ENCODE data around the gene MED13L.
A peak's percentile ranks its signal among the peaks of the same experiment; 100 is the strongest.

MED13L gene

GRCh38 chr12:116090516-116090915 lies 187.0 kb downstream of the MED13L start:
- DNase-seq (ENCODE audit: low read depth in 2 of 2) = no peak

- DNase-seq (ENCODE audit: low read depth in 2 of 2) = no peak
These were observed 188.4 kb downstream of the MED13L start for GRCh38 chr12:116089080-116089479.

- no peak for DNase-seq (ENCODE audit: low read depth in 2 of 2)
These were observed 189.5 kb downstream of the MED13L start for GRCh38 chr12:116087962-116088361.

- no peak for DNase-seq (ENCODE audit: low read depth in 2 of 2)
These were observed 190.1 kb downstream of the MED13L start for GRCh38 chr12:116087399-116087798.

- DNase-seq (ENCODE audit: low read depth in 2 of 2) = no peak
These were observed 197.1 kb downstream of the MED13L start for GRCh38 chr12:116080415-116080814.

GRCh38 chr12:116078396-116078795 lies 199.1 kb downstream of the MED13L start:
- DNase-seq (ENCODE audit: low read depth in 2 of 2) = no peak

- no peak for DNase-seq (ENCODE audit: low read depth in 2 of 2)
These were observed 200.1 kb downstream of the MED13L start for GRCh38 chr12:116077431-116077830.

GRCh38 chr12:116076399-116076798 lies 201.1 kb downstream of the MED13L start:
- no peak for DNase-seq (ENCODE audit: low read depth in 2 of 2)

- no peak for DNase-seq (ENCODE audit: low read depth in 2 of 2)
These were observed 202.8 kb downstream of the MED13L start for GRCh38 chr12:116074686-116075085.

- no peak for DNase-seq (ENCODE audit: low read depth in 2 of 2)
These were observed 205.8 kb downstream of the MED13L start for GRCh38 chr12:116071555-116072230.

GRCh38 chr12:116070444-116070843 lies 207.0 kb downstream of the MED13L start:
- DNase-seq (ENCODE audit: low read depth in 2 of 2) = no peak

- DNase-seq (ENCODE audit: low read depth in 2 of 2) = no peak
These were observed 207.6 kb downstream of the MED13L start for GRCh38 chr12:116069943-116070342.

- no peak for DNase-seq (ENCODE audit: low read depth in 2 of 2)
These were observed 208.6 kb downstream of the MED13L start for GRCh38 chr12:116068853-116069252.

- no peak for DNase-seq (ENCODE audit: low read depth in 2 of 2)
These were observed 209.1 kb downstream of the MED13L start for GRCh38 chr12:116068371-116068770.

GRCh38 chr12:116067892-116068291 lies 209.6 kb downstream of the MED13L start:
- no peak for DNase-seq (ENCODE audit: low read depth in 2 of 2)

GRCh38 chr12:116066381-116067230 lies 210.9 kb downstream of the MED13L start:
- peak; percentile 15 to 17 for DNase-seq (ENCODE audit: low read depth in 2 of 2)

- no peak for DNase-seq (ENCODE audit: low read depth in 2 of 2)
These were observed 211.9 kb downstream of the MED13L start for GRCh38 chr12:116065606-116066005.

GRCh38 chr12:116064493-116064892 lies 213.0 kb downstream of the MED13L start:
- no peak for DNase-seq (ENCODE audit: low read depth in 2 of 2)

GRCh38 chr12:116062698-116063097 lies 214.8 kb downstream of the MED13L start:
- no peak for DNase-seq (ENCODE audit: low read depth in 2 of 2)

- no peak for DNase-seq (ENCODE audit: low read depth in 2 of 2)
These were observed 216.7 kb downstream of the MED13L start for GRCh38 chr12:116060764-116061163.

GRCh38 chr12:116059904-116060303 lies 217.6 kb downstream of the MED13L start:
- DNase-seq (ENCODE audit: low read depth in 2 of 2) = no peak

GRCh38 chr12:116058574-116058973 lies 218.9 kb downstream of the MED13L start:
- no peak for DNase-seq (ENCODE audit: low read depth in 2 of 2)

- DNase-seq (ENCODE audit: low read depth in 2 of 2) = no peak
These were observed 220.1 kb downstream of the MED13L start for GRCh38 chr12:116057356-116057755.
